Thyroid gland (tissue), 4 donors: ENCODE results near the gene SHF. TPM values are rescaled to one million over a fixed set of nuclear protein-coding genes. Genes with fewer than 3 reads are reported as not detected.

Experiments used
- DNase-seq, 2 donors: peaks; one replicate each; pipeline ENCODE4 v3.0.0-alpha.2; 2019
- H3K27ac ChIP-seq, 3 donors: fragments of 200-600 bp; sonication (generic); 1 replicate in 2 of 3; 2 replicates in 1 of 3; pipeline ENCODE4 v1.5.1; 2016 to 2019; ENCODE audit warnings: mild to moderate bottlenecking in 1 of 3, moderate library complexity in 1 of 3
- H3K27me3 ChIP-seq: fragments of 200-600 bp; sonication (generic); one replicate; pipeline ENCODE4 v1.5.1; 2019
- H3K36me3 ChIP-seq, 2 donors: fragments of 200-600 bp; sonication (generic); one replicate each; pipeline ENCODE4 v1.5.1; 2016 to 2019
- H3K4me1 ChIP-seq, 2 donors: fragments of 200-600 bp; sonication (generic); one replicate each; pipeline ENCODE4 v1.5.1; 2017 to 2019
- H3K4me3 ChIP-seq, 3 donors: fragments of 200-600 bp; sonication (generic); replicated peaks in 1 of 3; 1 replicate in 2 of 3; 2 replicates in 1 of 3; pipeline ENCODE4 v1.5.1; 2016; ENCODE audit warnings: mild to moderate bottlenecking in 1 of 3
- H3K9me3 ChIP-seq: fragments of 200-600 bp; sonication (generic); one replicate; pipeline ENCODE4 v1.5.1; 2017
- POLR2A ChIP-seq, 2 donors: fragments of 450-650 bp; IDR thresholded peaks; one replicate each; pipeline ENCODE4 v1.6.1; 2017; ENCODE audit warnings: antibody characterized with exemption in 2 of 2, mild to moderate bottlenecking in 2 of 2, moderate library complexity in 1 of 2
- WGBS, 2 donors: methylation state at CpG; one replicate each; pipeline ENCODE4 v1.1.5; 2017; 5-methylcytosine and 5-hydroxymethylcytosine counted together
- intact Hi-C: fragments of 100-400 bp; cut with DNase I; formaldehyde crosslinking; loops from one replicate; pipeline ENCODE4 v1.15.1; 2023
- total RNA-seq, 4 donors: library from RNA; depleted of rRNA; stranded (reverse); fragments of >200 nt; gene quantifications; one replicate each; pipeline ENCODE4 v1.2.3, GENCODE V29; 2016
- TF ChIP-seq, protein P1 (sequence below), 6 experiments: fragments of 200-600 bp in 3 of 6; fragments of 450-650 bp in 3 of 6; sonication (generic) in 3 of 6; IDR thresholded peaks; one replicate each; pipeline ENCODE4 v1.5.1; 2016 to 2019; ENCODE audit warnings: antibody characterized with exemption in 6 of 6, mild to moderate bottlenecking in 2 of 6, inconsistent platforms in 1 of 6, moderate library complexity in 1 of 6

Gene SHF
- total RNA-seq, 4 donors from 2014 or later, result 8.0 to 15.9 (median 8.7) TPM

DNA sequence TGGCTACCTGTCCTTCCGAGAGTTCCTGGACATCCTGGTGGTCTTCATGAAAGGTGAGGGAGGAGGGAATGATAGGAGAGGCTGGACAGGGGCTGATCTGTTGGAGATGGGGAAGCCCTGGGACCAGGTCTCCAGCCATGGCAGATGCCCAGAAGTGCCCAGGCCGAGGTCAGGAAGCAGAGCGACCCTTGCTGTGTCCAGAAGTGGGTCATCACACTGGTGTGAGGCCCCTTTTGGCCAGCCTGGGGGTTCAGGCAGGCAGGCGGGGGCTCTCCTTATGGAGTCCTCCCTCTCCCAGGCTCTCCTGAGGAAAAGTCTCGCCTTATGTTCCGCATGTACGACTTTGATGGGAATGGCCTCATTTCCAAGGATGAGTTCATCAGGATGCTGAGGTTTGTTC, 40.2 kb downstream of the SHF start:
- Histone ChIP-seq H3K4me1 (no peaks in the 10 kb centered on the region), H3K9me3 (no peaks in the 10 kb centered on the region), H3K27me3 (no peaks in the 10 kb centered on the region), H3K27ac (no peak overlapping the region), H3K36me3 (peaks cover 51 to 52% of the 10 kb centered on the region in 2 donors), H3K4me3 (no peak overlapping the region)
- TF ChIP-seq POLR2A (IDR thresholded peaks at IDR 0.05), result no peak
- TF ChIP-seq, protein P1, sequence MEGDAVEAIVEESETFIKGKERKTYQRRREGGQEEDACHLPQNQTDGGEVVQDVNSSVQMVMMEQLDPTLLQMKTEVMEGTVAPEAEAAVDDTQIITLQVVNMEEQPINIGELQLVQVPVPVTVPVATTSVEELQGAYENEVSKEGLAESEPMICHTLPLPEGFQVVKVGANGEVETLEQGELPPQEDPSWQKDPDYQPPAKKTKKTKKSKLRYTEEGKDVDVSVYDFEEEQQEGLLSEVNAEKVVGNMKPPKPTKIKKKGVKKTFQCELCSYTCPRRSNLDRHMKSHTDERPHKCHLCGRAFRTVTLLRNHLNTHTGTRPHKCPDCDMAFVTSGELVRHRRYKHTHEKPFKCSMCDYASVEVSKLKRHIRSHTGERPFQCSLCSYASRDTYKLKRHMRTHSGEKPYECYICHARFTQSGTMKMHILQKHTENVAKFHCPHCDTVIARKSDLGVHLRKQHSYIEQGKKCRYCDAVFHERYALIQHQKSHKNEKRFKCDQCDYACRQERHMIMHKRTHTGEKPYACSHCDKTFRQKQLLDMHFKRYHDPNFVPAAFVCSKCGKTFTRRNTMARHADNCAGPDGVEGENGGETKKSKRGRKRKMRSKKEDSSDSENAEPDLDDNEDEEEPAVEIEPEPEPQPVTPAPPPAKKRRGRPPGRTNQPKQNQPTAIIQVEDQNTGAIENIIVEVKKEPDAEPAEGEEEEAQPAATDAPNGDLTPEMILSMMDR (IDR thresholded peaks at IDR 0.05), result no peak
- no peak for DNase-seq
- 94 to 100% methylated on average over 2 to 6 of the region's 7 CpGs for WGBS, 2 donors
- intact Hi-C loops, result no loop called here

DNA sequence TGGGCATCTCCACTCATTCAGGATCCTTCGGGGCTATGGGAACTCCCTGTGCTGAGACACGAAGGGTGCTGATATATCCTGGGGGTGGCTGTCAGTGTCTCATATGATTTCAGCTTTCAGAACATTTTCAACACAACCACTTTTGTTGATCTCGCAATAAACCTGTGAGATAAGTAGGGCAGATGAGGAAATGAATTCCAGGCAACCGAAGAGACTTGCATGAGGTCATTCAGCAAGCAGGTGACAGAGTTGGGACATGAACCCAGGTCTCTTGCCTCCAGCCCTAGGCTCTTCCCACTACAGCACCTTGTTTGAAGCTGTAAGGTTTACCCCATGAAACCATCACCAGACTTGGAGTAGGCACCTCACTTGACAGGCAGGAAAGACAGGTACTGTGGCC, 41.4 kb downstream of the SHF start:
- 80 to 92% methylated on average over 4 of the region's 4 CpGs for WGBS, 2 donors
- Histone ChIP-seq H3K4me1 (no peaks in the 10 kb centered on the region), H3K27ac (no peak overlapping the region), H3K4me3 (no peak overlapping the region), H3K9me3 (no peaks in the 10 kb centered on the region), H3K27me3 (no peaks in the 10 kb centered on the region), H3K36me3 (peaks cover 50% of the 10 kb centered on the region in 2 donors)
- intact Hi-C loops, result no loop called here
- TF ChIP-seq, protein P1 (IDR thresholded peaks at IDR 0.05), result no peak
- TF ChIP-seq POLR2A (IDR thresholded peaks at IDR 0.05), result no peak
- DNase-seq, result no peak

DNA sequence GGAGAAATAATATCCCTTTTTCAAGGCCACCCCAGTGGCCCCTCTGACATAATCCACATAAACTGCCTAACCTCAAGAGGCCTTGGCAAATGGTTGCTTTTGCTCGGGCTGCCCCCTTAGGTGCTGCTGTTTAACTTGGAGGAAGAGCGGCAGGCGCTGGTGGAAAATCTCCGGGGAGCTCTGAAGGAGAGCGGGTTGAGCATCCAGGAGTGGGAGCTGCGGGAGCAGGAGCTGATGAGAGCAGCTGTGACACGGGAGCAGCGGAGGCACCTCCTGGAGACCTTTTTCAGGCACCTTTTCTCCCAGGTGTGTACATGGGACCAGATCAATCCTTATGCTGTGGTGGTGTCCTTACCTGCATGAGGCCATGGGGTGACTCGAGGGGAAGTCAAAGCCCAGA, 43.0 kb downstream of the SHF start:
- 83 to 86% methylated on average over 9 of the region's 9 CpGs for WGBS, 2 donors
- Histone ChIP-seq H3K4me1 (no peaks in the 10 kb centered on the region), H3K9me3 (no peaks in the 10 kb centered on the region), H3K4me3 (no peak overlapping the region), H3K27me3 (no peaks in the 10 kb centered on the region), H3K36me3 (peaks cover 62 to 66% of the 10 kb centered on the region in 2 donors), H3K27ac (no peak overlapping the region)
- no peak for TF ChIP-seq POLR2A (IDR thresholded peaks at IDR 0.05)
- TF ChIP-seq, protein P1 (IDR thresholded peaks at IDR 0.05), result no peak
- DNase-seq, result no peak
- intact Hi-C loops, result no loop called here

DNA sequence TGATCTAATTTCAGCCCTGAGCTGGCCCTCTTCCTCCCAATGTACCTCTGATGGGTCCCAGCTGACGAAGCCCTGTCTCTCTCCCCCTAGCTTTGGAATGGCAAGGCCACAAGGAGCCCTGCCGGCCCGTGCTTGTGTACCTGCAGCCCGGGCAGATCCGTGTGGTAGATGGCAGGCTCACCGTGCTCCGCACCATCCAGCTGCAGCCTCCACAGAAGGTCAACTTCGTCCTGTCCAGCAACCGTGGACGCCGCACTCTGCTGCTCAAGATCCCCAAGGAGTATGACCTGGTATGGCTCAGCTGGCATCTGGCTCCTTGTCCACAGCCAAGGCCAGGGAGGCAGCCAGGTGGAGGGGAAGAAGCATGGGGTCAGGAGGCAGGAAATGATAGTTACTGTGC, 43.8 kb downstream of the SHF start:
- intact Hi-C loops, result no loop called here
- H3K27ac ChIP-seq, result no peak overlapping the region
- no peaks in the 10 kb centered on the region for H3K9me3 ChIP-seq
- no peaks in the 10 kb centered on the region for H3K27me3 ChIP-seq
- DNase-seq, result no peak
- TF ChIP-seq POLR2A (IDR thresholded peaks at IDR 0.05), result no peak
- TF ChIP-seq, protein P1 (IDR thresholded peaks at IDR 0.05), result no peak
- H3K4me1 ChIP-seq, result no peaks in the 10 kb centered on the region
- H3K36me3 ChIP-seq, result peaks cover 68 to 74% of the 10 kb centered on the region in 2 donors
- WGBS, 2 donors, result 85 to 95% methylated on average over 5 to 11 of the region's 11 CpGs
- no peak overlapping the region for H3K4me3 ChIP-seq

DNA sequence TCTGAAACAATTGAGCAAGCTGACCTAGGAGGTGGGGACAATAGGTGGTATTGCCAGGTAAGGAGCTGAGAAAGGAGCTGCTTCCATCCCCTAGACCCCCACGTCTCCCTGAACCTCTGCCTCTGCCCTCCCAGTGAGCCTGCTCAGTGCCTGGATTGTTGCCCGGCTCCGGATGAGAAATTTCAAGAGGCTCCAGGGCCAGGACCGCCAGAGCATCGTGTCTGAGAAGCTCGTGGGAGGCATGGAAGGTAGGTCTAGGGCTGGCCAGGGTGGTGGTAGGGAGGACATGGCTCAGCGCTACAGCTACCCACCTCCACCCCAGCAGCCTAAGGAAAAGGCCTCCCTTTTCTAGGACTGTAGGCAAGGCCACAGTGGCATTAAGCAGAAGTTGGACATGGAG, 44.7 kb downstream of the SHF start:
- Histone ChIP-seq H3K27me3 (no peaks in the 10 kb centered on the region), H3K4me3 (no peak overlapping the region), H3K4me1 (no peaks in the 10 kb centered on the region), H3K9me3 (no peaks in the 10 kb centered on the region), H3K36me3 (peaks cover 71 to 72% of the 10 kb centered on the region in 2 donors), H3K27ac (no peak overlapping the region)
- intact Hi-C loops, result no loop called here
- TF ChIP-seq, protein P1 (IDR thresholded peaks at IDR 0.05), result no peak
- no peak for TF ChIP-seq POLR2A (IDR thresholded peaks at IDR 0.05)
- DNase-seq, result no peak
- 48 to 56% methylated on average over 5 to 6 of the region's 7 CpGs for WGBS, 2 donors
